ENCODE measurements around the gene MED29. TPM values are rescaled to one million over a fixed set of nuclear protein-coding genes. Genes with fewer than 3 reads are reported as not detected.

MED29 gene
- total and polyA plus RNA-seq, 10 of the 15 experiments (the other 5 are each of a cell fraction or from before 2014, with no cell fraction given): 3.2 to 36.6 (median 22.8) TPM

DNA sequence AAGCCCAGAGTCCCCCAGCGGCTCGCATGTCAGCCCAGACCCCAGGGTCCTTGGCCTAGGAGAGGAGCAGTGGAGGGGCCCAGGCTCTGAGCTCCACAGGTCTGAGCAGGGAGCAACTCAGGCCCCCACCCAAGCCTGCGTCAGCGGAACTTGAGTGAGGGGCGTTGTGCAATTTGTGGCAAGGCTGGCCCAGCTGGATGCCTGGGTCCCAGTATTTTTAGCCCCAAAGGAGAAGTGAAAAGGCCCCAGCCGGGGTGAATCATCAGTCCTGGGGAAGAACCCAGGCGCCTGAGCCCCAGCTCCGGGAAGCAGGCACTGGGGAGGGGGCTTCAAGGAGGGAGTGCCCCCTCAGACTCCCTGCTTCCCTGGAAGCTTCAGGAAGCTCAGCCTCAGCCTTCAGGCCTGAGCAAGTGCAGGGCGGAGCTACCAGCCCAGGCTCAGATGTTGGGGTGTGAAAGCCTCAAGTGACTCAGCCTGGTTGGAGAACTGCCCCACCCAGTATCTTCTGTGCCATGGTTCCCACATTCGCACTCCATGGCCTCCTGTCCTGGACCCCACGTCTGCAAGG is 7.2 kb downstream of the MED29 start (continued):
- TF ChIP-seq, protein P1, sequence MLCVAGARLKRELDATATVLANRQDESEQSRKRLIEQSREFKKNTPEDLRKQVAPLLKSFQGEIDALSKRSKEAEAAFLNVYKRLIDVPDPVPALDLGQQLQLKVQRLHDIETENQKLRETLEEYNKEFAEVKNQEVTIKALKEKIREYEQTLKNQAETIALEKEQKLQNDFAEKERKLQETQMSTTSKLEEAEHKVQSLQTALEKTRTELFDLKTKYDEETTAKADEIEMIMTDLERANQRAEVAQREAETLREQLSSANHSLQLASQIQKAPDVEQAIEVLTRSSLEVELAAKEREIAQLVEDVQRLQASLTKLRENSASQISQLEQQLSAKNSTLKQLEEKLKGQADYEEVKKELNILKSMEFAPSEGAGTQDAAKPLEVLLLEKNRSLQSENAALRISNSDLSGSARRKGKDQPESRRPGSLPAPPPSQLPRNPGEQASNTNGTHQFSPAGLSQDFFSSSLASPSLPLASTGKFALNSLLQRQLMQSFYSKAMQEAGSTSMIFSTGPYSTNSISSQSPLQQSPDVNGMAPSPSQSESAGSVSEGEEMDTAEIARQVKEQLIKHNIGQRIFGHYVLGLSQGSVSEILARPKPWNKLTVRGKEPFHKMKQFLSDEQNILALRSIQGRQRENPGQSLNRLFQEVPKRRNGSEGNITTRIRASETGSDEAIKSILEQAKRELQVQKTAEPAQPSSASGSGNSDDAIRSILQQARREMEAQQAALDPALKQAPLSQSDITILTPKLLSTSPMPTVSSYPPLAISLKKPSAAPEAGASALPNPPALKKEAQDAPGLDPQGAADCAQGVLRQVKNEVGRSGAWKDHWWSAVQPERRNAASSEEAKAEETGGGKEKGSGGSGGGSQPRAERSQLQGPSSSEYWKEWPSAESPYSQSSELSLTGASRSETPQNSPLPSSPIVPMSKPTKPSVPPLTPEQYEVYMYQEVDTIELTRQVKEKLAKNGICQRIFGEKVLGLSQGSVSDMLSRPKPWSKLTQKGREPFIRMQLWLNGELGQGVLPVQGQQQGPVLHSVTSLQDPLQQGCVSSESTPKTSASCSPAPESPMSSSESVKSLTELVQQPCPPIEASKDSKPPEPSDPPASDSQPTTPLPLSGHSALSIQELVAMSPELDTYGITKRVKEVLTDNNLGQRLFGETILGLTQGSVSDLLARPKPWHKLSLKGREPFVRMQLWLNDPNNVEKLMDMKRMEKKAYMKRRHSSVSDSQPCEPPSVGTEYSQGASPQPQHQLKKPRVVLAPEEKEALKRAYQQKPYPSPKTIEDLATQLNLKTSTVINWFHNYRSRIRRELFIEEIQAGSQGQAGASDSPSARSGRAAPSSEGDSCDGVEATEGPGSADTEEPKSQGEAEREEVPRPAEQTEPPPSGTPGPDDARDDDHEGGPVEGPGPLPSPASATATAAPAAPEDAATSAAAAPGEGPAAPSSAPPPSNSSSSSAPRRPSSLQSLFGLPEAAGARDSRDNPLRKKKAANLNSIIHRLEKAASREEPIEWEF (IDR thresholded peaks at IDR 0.05; ENCODE audit: insufficient replicate concordance, low read depth, low read length): no peak
- TF ChIP-seq MYB (IDR thresholded peaks at IDR 0.05; ENCODE audit: borderline replicate concordance, low read depth, low read length) (no peak), POLR2AphosphoS2 (IDR thresholded peaks at IDR 0.05; ENCODE audit: low read depth, low read length) (no peak), IRF4 (IDR thresholded peaks at IDR 0.05; ENCODE audit: low read depth, low read length) (0 out of 2 replicates have a peak, but pooled peaks have one; percentile 7), NRF1 (conservative IDR thresholded peaks at IDR 0.05; ENCODE audit: low read depth, low read length) (no peak), CHD4 (IDR thresholded peaks at IDR 0.05) (no peak), ZBED1 (IDR thresholded peaks at IDR 0.05; ENCODE audit: borderline replicate concordance) (no peak), MYC (IDR thresholded peaks at IDR 0.05; ENCODE audit: insufficient read depth, insufficient read length, insufficient replicate concordance, low read length, severe bottlenecking) (no peak), SP1 (IDR thresholded peaks at IDR 0.05; ENCODE audit: low read depth, low read length) (no peak), CHD2 (IDR thresholded peaks at IDR 0.05; ENCODE audit: borderline replicate concordance, low read depth, low read length) (no peak), EED (IDR thresholded peaks at IDR 0.05; ENCODE audit: low read depth) (peak; percentile 73), NFXL1 (IDR thresholded peaks at IDR 0.05; ENCODE audit: borderline replicate concordance) (no peak)
- TF ChIP-seq, protein P2, sequence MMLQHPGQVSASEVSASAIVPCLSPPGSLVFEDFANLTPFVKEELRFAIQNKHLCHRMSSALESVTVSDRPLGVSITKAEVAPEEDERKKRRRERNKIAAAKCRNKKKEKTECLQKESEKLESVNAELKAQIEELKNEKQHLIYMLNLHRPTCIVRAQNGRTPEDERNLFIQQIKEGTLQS (IDR thresholded peaks at IDR 0.05; ENCODE audit: borderline replicate concordance, extremely low read depth, low read depth, low read length): no peak
- TF ChIP-seq, protein P3, sequence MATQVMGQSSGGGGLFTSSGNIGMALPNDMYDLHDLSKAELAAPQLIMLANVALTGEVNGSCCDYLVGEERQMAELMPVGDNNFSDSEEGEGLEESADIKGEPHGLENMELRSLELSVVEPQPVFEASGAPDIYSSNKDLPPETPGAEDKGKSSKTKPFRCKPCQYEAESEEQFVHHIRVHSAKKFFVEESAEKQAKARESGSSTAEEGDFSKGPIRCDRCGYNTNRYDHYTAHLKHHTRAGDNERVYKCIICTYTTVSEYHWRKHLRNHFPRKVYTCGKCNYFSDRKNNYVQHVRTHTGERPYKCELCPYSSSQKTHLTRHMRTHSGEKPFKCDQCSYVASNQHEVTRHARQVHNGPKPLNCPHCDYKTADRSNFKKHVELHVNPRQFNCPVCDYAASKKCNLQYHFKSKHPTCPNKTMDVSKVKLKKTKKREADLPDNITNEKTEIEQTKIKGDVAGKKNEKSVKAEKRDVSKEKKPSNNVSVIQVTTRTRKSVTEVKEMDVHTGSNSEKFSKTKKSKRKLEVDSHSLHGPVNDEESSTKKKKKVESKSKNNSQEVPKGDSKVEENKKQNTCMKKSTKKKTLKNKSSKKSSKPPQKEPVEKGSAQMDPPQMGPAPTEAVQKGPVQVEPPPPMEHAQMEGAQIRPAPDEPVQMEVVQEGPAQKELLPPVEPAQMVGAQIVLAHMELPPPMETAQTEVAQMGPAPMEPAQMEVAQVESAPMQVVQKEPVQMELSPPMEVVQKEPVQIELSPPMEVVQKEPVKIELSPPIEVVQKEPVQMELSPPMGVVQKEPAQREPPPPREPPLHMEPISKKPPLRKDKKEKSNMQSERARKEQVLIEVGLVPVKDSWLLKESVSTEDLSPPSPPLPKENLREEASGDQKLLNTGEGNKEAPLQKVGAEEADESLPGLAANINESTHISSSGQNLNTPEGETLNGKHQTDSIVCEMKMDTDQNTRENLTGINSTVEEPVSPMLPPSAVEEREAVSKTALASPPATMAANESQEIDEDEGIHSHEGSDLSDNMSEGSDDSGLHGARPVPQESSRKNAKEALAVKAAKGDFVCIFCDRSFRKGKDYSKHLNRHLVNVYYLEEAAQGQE (IDR thresholded peaks at IDR 0.05; ENCODE audit: low read depth, low read length): no peak
- TF ChIP-seq, protein P4, sequence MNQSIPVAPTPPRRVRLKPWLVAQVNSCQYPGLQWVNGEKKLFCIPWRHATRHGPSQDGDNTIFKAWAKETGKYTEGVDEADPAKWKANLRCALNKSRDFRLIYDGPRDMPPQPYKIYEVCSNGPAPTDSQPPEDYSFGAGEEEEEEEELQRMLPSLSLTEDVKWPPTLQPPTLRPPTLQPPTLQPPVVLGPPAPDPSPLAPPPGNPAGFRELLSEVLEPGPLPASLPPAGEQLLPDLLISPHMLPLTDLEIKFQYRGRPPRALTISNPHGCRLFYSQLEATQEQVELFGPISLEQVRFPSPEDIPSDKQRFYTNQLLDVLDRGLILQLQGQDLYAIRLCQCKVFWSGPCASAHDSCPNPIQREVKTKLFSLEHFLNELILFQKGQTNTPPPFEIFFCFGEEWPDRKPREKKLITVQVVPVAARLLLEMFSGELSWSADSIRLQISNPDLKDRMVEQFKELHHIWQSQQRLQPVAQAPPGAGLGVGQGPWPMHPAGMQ (IDR thresholded peaks at IDR 0.05; ENCODE audit: borderline replicate concordance): no peak
- TF ChIP-seq, protein P5, sequence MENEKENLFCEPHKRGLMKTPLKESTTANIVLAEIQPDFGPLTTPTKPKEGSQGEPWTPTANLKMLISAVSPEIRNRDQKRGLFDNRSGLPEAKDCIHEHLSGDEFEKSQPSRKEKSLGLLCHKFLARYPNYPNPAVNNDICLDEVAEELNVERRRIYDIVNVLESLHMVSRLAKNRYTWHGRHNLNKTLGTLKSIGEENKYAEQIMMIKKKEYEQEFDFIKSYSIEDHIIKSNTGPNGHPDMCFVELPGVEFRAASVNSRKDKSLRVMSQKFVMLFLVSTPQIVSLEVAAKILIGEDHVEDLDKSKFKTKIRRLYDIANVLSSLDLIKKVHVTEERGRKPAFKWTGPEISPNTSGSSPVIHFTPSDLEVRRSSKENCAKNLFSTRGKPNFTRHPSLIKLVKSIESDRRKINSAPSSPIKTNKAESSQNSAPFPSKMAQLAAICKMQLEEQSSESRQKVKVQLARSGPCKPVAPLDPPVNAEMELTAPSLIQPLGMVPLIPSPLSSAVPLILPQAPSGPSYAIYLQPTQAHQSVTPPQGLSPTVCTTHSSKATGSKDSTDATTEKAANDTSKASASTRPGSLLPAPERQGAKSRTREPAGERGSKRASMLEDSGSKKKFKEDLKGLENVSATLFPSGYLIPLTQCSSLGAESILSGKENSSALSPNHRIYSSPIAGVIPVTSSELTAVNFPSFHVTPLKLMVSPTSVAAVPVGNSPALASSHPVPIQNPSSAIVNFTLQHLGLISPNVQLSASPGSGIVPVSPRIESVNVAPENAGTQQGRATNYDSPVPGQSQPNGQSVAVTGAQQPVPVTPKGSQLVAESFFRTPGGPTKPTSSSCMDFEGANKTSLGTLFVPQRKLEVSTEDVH (IDR thresholded peaks at IDR 0.05; ENCODE audit: low read depth, partially characterized antibody): no peak

Data from GM12878 (cell line).